Measurements from ENCODE around the gene BNIP1. TPM values are rescaled to one million over a fixed set of nuclear protein-coding genes. Genes with fewer than 3 reads are reported as not detected.

Gene BNIP1
- total RNA-seq, 1 experiment from 2014 or later: 21.1 TPM

DNA sequence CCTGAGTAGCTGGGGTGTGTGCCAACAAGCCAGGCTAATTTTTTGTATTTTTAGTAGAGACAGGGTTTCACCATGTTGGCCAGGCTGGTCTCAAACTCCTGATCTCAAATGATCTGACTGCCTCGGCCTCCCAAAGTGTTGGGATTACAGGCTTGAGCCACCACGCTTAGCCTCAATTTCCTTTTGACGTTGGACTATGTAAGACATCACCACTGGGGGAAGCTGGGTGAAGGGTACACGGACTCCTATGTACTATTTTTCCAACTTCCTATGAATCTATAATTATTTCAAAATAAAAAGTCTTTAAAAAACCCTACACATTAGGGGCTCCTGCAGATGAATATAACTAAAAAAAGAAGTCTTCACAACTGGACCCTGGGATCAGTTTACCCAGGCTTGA lies 46.7 kb downstream of the BNIP1 start:
- Histone ChIP-seq H3K4me3 (ENCODE audit: insufficient read depth, low read depth, low read length) (no peak overlapping the region), H3K36me3 (replicated peaks; ENCODE audit: control insufficient read depth, insufficient read depth, low read length) (no peaks in the 10 kb centered on the region), H3K27me3 (ENCODE audit: control insufficient read depth, insufficient read depth, low read length) (no peaks in the 10 kb centered on the region)
- DNase-seq: no peak

DNA sequence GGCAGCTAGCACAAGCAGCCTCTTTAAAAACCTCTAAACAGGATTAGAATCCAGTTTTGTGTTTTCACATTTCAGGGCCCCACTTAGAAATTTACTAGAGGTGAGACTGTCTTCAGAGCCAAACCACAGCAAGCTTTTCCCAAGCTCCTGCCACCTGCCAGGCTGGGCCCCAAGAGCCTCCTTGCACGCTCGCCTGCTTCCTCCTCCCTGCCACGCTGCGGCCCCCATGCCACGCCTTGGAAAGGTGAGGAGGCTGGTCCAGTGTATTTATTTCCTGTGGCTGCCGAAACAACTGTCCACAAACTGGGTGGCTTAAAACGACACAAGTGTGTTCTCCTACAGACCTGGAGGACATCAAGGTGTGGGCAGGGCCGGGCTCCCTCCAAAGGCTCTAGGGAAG lies 47.2 kb downstream of the BNIP1 start:
- no peak for DNase-seq
- H3K27me3 ChIP-seq (ENCODE audit: control insufficient read depth, insufficient read depth, low read length): no peaks in the 10 kb centered on the region
- H3K36me3 ChIP-seq (replicated peaks; ENCODE audit: control insufficient read depth, insufficient read depth, low read length): no peaks in the 10 kb centered on the region
- no peak overlapping the region for H3K4me3 ChIP-seq (ENCODE audit: insufficient read depth, low read depth, low read length)

DNA sequence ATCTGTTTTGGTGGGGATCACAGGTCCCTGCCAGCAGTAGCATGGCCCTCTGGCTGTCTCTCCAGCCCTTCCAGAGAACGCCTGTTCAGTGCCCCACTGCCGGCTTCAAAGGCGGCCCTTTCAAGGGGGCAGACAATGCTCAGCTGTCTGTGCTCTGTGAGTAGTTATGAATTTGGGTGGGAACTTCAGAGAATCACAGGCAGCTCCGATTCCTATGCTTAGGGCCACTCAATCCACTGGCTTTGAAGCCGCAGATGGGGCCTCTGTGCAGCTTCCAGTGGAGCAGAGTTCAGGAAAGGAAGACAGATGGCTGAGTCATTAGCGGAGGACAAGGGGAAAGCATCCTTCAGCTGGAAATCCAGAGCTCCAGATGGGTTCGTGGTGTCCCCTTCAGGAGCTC lies 48.2 kb downstream of the BNIP1 start:
- Histone ChIP-seq H3K4me3 (ENCODE audit: insufficient read depth, low read depth, low read length) (no peak overlapping the region), H3K36me3 (replicated peaks; ENCODE audit: control insufficient read depth, insufficient read depth, low read length) (no peaks in the 10 kb centered on the region), H3K27me3 (ENCODE audit: control insufficient read depth, insufficient read depth, low read length) (no peaks in the 10 kb centered on the region)
- DNase-seq: no peak

DNA sequence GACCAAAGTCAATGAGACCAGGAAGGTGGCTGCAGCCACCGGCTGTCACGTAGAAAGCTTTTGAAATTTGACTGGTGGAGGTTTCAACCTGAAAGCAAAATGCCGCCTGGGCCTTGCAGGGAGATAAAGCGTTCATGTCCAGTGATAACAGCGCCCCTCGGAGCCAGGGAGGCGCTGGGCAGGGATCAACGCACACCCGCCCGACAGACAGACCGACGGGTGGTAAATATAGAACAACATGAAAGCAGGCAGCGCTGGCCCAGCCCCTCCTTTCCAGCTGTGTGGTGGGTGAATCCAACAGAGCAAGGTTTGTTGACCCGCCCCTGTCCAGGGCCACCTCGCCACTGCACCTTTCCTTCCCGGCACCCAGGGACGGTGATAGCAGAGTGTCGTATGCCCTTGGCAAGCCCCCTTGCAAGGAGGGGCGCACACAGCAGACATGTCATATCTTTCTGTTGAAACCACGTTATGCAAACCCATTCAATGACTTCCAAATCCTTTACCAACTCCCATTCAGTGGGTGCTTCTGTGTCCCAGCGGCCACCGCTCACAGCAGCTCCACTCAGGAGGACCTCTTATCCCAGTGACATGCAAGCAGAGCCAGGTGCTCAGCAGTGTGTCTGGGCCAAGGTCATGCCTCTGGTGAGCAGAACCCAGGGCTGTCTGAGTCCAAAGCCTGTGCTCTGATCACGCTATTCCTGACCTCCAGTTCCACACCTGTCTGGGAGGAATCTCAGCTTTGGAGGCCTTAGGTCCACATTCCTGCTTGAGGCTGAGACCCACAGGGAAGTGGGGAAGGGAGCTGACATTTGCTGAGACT lies 52.0 kb downstream of the BNIP1 start:
- DNase-seq: no peak
- Histone ChIP-seq H3K36me3 (replicated peaks; ENCODE audit: control insufficient read depth, insufficient read depth, low read length) (no peaks in the 10 kb centered on the region), H3K4me3 (ENCODE audit: insufficient read depth, low read depth, low read length) (no peak overlapping the region), H3K27me3 (ENCODE audit: control insufficient read depth, insufficient read depth, low read length) (0 out of 2 replicates have a peak, but pooled peaks cover 1% of the 10 kb centered on the region)

DNA sequence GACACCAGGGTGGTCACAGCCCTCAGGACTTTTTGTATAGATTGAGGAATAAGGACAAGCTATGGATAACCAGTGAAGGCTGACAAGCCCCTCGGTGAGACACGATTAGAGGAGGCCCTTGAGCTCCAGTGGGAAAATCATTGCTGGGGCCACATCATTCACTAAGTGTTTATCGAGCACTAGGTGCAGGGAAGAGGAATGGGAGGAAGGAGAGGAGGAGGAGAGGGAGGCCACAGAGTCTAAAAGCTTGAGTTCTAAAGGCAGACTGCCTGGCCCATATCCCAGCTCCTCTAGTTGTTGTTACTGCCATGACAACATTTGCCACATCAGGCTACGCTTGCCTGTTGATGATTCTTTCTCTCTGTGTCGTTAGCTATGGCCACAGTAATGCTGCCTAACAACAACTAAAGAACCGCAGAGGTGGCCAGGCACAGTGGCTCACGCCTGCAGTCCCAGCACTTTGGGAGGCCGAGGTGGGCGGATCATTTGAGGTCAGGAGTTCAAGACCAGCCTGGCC lies 53.1 kb downstream of the BNIP1 start:
- no peak overlapping the region for H3K4me3 ChIP-seq (ENCODE audit: insufficient read depth, low read depth, low read length)

DNA sequence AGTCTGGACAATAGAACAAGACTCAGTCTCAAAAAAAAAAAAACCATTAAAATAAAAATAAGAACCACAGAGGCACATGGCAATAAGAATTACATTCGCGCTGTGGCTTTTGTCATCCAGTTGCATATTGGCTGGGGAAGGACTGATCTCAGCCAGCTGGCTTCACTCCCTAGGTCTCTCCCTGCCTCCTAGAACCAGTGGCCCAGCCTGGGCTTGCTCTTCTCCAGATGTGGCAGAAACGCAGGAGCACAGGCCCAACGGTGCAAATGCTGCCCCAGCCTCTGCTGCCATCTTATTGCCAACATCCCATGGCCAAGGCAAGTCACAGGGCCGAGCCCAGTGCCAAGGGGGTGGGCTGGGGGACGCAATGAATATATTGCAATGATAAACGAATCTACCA lies 53.7 kb downstream of the BNIP1 start:
- H3K4me3 ChIP-seq (ENCODE audit: insufficient read depth, low read depth, low read length): no peak overlapping the region
- H3K27me3 ChIP-seq (ENCODE audit: control insufficient read depth, insufficient read depth, low read length): peaks cover 4% of the 10 kb centered on the region
- DNase-seq: no peak
- no peaks in the 10 kb centered on the region for H3K36me3 ChIP-seq (replicated peaks; ENCODE audit: control insufficient read depth, insufficient read depth, low read length)

More for the DNA sequence above, 53.1 kb downstream of the BNIP1 start:
- no peak for DNase-seq
- H3K27me3 ChIP-seq (ENCODE audit: control insufficient read depth, insufficient read depth, low read length): peaks cover 3% of the 10 kb centered on the region; the same call in 1 of the 2 replicates
- H3K36me3 ChIP-seq (replicated peaks; ENCODE audit: control insufficient read depth, insufficient read depth, low read length): no peaks in the 10 kb centered on the region

DNA sequence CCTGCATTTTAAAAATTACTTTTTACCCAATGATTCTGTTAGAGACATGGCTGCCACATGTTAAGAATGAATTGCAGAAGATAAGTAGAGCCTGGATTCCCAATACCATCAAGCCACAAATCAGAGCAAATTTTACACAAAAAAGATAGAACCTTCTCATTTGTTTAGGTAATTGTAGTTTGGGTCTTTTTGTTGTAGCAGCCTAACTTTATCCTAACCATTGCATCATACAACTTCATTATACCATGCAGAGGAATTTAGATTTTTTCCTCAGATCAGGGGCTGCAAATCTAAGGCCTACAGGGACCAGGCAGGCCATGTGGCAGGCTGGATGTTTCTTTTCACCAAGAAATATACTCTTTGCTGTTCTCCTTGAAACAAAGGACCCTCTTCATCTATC lies 56.0 kb downstream of the BNIP1 start:
- DNase-seq: no peak
- no peaks in the 10 kb centered on the region for H3K36me3 ChIP-seq (replicated peaks; ENCODE audit: control insufficient read depth, insufficient read depth, low read length)
- no peak overlapping the region for H3K4me3 ChIP-seq (ENCODE audit: insufficient read depth, low read depth, low read length)
- H3K27me3 ChIP-seq (ENCODE audit: control insufficient read depth, insufficient read depth, low read length): peaks cover 5% of the 10 kb centered on the region

DNA sequence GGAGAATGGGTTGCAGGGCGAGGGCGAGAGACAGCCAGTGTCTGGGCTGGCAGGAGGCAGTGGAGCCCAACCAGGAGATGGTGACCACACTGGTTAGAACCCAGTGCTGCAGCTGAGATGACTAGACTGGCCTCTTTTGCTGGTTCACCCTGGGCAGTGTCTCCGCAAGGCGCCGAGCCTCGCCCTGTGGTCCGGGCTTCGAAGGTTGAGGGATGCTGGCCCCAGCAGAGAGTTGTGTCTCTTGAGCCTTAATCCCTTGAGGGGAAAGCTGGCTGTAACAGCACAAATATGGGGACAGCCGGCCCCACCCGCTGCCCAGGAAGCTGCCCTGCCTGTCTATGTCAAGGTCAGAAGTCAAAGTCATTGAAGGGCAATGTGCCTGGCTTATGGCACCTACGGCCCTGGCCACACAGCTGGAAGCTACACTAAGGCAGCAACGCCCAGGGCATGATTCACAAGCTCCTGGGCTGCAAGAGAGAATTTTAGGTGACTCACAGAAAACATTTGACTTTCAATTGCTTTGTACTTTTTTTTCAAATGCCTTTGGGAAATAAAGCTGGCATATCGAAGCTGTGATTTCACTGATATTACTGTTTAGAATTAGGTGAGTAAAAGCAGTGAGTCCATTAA lies 57.4 kb downstream of the BNIP1 start:
- Histone ChIP-seq H3K27me3 (ENCODE audit: control insufficient read depth, insufficient read depth, low read length) (peaks cover 5% of the 10 kb centered on the region), H3K4me3 (ENCODE audit: insufficient read depth, low read depth, low read length) (no peak overlapping the region), H3K36me3 (replicated peaks; ENCODE audit: control insufficient read depth, insufficient read depth, low read length) (no peaks in the 10 kb centered on the region)
- no peak for DNase-seq

DNA sequence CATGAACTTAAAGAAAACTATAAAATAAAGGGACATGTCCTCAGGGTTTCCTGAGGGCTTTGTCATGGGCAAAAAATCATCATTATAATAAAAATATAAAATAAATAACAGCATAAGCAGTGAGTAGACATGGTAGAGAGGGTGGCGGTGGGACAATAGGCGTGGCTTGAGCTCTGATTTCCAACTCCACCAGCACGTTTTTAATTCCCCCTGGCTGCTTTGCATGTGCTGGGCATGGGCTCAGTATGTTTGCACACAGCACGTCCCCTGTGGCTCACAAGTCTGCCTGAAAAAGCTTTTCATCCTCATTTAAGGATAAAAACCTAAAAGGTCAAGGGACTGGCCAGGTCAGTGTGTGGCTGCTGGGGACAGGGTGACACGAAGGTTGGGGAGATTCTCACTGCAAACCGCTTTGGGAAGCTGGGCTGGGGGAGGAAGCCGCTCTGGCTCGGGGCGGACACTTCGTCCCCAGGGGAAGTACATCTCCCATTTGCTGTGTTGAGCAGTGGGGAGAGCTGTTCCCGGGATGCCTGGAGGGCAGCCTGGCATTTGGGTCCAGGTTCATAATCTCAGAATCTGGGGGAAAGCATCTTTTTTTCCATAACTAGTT lies 58.0 kb downstream of the BNIP1 start:
- H3K36me3 ChIP-seq (replicated peaks; ENCODE audit: control insufficient read depth, insufficient read depth, low read length): no peaks in the 10 kb centered on the region
- H3K27me3 ChIP-seq (ENCODE audit: control insufficient read depth, insufficient read depth, low read length): peaks cover 5% of the 10 kb centered on the region
- H3K4me3 ChIP-seq (ENCODE audit: insufficient read depth, low read depth, low read length): peak overlapping the region; percentile 20; the same call in 1 of the 2 replicates
- DNase-seq: peak; percentile 69

DNA sequence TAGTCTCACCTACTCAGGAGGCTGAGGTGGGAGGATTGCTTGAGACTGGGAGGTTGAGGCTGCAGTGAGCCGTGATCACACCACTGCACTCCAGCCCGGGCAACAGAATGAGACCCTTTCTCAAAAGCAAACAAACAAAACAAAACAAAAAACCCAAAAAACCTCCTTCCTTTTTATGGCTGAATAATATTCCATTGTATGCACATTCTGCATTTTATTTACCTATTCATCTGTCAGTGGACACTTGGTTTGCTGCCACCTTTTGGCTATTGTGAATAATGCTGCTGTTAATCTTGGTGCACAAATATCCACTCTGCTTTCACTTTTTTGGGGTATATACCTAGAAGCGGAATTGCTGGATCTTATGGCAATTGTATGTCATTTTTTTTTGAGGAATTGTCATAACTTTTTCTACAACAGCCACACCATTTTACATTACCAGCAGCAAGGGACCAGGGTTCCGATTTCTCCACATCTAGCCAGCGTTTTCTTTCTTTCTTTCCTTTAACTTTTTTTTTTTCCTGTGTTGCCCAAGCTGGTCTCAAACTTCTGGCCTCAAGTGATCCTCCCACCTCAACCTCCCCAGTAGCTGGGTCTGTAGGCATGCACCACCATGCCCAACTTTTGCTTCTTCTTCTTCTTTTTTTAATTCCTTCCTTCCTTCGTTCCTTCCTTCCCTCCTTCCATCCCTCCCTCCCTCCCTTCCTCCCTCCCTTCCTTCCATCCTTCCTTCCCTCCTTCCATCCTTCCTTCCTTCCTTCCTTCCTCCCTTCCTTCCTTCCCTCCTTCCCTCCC lies 60.1 kb downstream of the BNIP1 start:
- Histone ChIP-seq H3K27me3 (ENCODE audit: control insufficient read depth, insufficient read depth, low read length) (peaks cover 5% of the 10 kb centered on the region), H3K36me3 (replicated peaks; ENCODE audit: control insufficient read depth, insufficient read depth, low read length) (no peaks in the 10 kb centered on the region), H3K4me3 (ENCODE audit: insufficient read depth, low read depth, low read length) (no peak overlapping the region)
- DNase-seq: no peak

DNA sequence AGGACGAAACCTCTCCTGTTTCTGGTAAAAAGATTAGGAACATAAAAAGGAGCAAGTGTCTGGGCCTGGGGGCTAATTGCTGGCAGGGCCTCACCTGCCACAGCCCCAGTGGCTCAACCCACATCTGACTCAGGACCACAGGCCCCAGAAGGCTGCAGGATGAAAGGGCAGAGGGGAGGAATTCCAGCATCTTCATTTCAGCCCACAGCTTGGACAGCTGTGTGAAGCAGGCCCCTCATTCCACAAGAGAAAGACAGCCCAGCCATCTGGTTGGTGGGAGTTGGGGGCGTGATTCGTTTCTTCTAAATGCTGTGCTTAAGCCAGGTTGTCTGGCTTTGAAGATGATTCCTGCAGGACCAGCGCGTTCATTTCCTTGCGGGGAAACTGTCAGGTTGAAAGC lies 61.6 kb downstream of the BNIP1 start:
- no peak overlapping the region for H3K4me3 ChIP-seq (ENCODE audit: insufficient read depth, low read depth, low read length)
- no peak for DNase-seq
- peaks cover 5% of the 10 kb centered on the region for H3K27me3 ChIP-seq (ENCODE audit: control insufficient read depth, insufficient read depth, low read length)
- no peaks in the 10 kb centered on the region for H3K36me3 ChIP-seq (replicated peaks; ENCODE audit: control insufficient read depth, insufficient read depth, low read length)

DNA sequence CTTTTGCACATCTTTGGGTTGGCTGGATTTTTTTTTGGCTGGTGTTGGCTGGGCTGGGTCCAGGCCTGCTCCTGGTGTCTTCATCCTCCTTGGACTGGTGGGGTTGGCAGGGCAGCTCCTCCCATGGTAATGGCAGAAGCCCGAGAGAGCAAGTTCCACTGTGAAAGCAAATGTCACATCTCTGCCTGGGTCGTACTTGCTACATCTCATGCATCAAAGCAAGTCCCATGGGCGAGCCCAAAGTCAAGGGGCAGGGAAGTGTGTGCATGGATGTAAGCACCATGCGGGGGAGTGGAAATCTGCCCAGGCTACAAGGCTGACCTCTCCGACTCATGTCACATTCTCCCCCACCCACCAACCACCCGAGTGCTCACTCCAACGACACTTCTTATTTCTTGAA lies 64.0 kb downstream of the BNIP1 start:
- H3K36me3 ChIP-seq (replicated peaks; ENCODE audit: control insufficient read depth, insufficient read depth, low read length): no peaks in the 10 kb centered on the region
- DNase-seq: no peak
- H3K27me3 ChIP-seq (ENCODE audit: control insufficient read depth, insufficient read depth, low read length): no peaks in the 10 kb centered on the region
- no peak overlapping the region for H3K4me3 ChIP-seq (ENCODE audit: insufficient read depth, low read depth, low read length)

DNA sequence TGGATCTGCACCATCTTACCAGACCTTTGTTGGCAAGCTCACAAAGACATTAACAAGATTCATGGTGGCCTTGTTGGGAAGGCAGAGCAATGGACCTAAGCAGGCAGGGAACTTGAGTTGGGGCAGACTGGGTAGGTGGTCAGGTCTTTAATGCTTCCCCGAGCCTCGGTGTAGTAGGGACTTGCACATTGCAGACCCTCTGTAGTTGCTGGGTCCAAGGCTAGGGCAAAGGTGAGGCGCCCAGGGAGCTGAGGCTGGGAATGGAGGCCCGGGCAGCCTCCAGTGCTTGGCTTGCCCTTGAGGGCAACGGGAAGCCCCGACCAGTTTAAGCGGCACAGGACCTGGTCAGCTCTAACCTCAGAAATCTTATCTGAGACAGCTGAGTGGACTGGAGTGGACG lies 66.5 kb downstream of the BNIP1 start:
- H3K36me3 ChIP-seq (replicated peaks; ENCODE audit: control insufficient read depth, insufficient read depth, low read length): no peaks in the 10 kb centered on the region
- no peak for DNase-seq
- H3K27me3 ChIP-seq (ENCODE audit: control insufficient read depth, insufficient read depth, low read length): no peaks in the 10 kb centered on the region
- no peak overlapping the region for H3K4me3 ChIP-seq (ENCODE audit: insufficient read depth, low read depth, low read length)

DNA sequence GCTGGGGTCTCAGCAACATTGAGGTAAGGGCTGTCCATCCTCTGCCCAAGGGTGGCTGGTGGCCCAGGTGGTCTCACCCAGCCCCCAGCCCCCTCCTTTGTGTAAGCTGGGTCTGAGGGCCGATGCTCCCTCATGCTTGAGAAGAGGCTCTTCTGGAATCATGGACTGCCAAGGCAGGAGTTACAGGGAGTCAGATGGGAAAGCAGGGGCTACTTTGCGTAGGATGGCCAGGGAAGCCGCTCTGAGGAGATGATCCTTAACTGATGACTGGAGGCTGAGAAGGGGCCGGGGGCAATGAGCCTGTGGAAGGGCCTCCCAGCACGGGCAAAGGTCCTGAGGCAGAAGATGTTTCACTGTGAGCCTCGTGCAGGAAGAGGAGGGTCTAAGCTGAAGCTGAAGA lies 67.0 kb downstream of the BNIP1 start:
- no peak for DNase-seq
- Histone ChIP-seq H3K4me3 (ENCODE audit: insufficient read depth, low read depth, low read length) (no peak overlapping the region), H3K36me3 (replicated peaks; ENCODE audit: control insufficient read depth, insufficient read depth, low read length) (no peaks in the 10 kb centered on the region), H3K27me3 (ENCODE audit: control insufficient read depth, insufficient read depth, low read length) (no peaks in the 10 kb centered on the region)
